ENCODE results near the gene SMIM36.

SMIM36 gene

DNA sequence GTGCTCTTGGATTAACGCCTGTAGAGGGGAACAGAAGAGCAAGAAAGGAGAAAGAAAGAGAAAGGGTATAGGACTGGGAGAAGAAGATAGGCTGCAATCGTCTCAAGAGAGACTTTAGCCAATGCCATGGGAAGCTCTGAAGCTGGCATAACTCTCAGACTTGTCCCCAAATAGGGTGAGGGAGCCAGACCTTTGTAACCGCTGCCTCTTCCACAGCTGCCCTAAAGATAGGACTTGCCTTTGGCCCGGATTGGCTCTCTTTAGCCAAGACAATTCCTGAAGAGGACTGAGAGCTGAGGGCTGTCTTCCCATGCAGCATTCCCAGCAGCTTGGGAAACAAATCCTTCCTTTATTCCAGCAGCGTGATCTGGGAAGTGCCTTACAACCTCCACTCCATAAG lies 68.8 kb downstream of the SMIM36 start:
- DNase-seq (ENCODE audit: low spot score), result no peak
- H3K27ac ChIP-seq, result no peak overlapping the region
- TF ChIP-seq CTCF (IDR thresholded peaks at IDR 0.05), result no peak
- no peak overlapping the region for H3K4me3 ChIP-seq

- no peak for DNase-seq (ENCODE audit: low spot score)
- H3K4me3 ChIP-seq, result no peak overlapping the region
- no peak for TF ChIP-seq CTCF (IDR thresholded peaks at IDR 0.05)
- no peak overlapping the region for H3K27ac ChIP-seq
These were observed 69.7 kb downstream of the SMIM36 start for GRCh38 chr17:55441544-55441943.

DNA sequence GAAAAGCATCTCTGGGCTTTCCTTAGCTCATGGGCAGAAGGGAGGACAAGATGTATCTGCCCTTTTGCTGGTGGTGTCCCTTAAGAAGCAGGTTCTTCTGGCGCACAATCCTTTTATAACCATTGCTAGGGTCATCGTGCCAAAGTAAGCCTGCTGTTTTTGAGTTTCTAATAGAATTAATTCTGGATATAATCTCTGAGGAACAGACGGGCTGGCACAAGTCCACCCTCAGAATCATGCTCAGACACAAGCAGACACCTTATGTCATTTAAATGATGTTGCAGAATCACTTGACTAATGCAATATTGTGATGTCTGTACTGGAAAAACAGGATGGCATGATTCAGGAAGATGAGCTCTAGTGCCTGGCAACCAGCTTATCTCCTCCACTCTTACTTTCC lies 70.9 kb downstream of the SMIM36 start:
- DNase-seq (ENCODE audit: low spot score), result no peak
- Histone ChIP-seq H3K4me3 (no peak overlapping the region), H3K27ac (no peak overlapping the region)
- TF ChIP-seq CTCF (IDR thresholded peaks at IDR 0.05), result no peak

DNA sequence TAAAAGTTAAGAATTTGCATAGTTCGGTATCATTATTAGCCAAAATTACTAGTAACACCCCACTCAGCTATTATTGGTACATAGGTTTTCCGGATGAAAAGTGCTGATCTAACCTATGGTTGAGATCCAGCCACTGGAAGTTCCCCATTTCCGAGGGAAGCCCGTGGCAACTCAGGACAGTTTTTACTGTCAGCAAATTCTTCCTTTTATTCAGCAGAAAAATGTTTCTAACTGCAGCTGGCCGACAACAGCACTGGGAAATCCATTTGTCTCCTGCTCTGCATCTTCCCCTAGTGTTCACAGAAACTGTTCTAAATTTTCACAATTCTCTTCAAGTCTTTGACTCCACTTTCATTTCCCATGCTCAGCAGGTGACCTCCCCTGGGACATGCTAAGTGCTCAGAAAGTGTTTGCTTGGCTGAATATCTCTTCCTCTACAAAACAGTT lies 74.1 kb downstream of the SMIM36 start:
- Histone ChIP-seq H3K4me3 (no peak overlapping the region), H3K27ac (peak overlapping the region in 1 of 2 donors; percentile 7)
- TF ChIP-seq CTCF (IDR thresholded peaks at IDR 0.05), result no peak
- DNase-seq (ENCODE audit: low spot score), result no peak

DNA sequence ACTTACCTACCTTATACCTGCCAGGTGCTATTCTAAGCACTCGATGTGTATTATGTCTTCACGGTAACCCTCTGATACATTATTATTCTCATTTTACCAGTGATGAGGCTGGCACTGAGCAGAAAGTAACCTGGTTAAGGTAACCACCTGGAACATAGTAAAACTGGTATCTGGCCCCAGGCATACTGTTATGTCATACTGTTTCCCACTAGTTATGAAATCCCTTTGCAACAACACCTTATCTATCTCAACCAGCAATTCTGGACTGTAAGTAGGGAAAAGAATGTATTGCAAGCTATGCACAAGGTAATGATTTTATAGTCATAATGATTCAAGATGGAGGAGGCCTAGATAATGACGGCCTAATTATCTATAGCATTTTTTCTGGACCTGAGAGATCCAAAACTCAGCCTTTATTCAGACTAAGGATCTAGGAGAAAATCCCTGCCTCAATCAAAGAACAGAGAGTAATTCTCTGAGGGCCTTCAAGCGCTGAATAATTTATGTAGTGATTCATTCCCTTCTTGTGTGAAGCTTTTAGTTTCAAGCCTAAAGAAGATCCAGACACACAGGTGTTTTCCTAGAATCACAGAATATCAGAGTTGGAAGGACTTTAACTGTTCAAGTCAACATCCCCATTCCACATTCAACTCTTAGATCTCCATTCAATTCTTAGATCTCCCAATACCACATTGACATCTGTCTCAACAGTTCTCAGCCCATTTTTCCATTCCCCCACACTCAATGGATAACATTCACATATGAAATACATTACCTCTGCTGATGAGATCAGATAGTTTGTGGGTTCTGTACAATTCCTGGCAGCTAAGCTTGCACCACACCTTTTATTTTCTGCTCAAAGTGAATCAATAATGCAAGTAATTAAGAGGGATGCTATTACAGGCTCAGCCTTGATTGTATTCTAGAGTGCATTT lies 74.8 kb downstream of the SMIM36 start:
- DNase-seq (ENCODE audit: low spot score), result no peak
- TF ChIP-seq CTCF (IDR thresholded peaks at IDR 0.05), result no peak
- no peak overlapping the region for H3K27ac ChIP-seq

GRCh38 chr17:55435408-55435807 lies 75.8 kb downstream of the SMIM36 start:
- Histone ChIP-seq H3K4me3 (no peak overlapping the region), H3K27ac (no peak overlapping the region)
- no peak for DNase-seq (ENCODE audit: low spot score)
- TF ChIP-seq CTCF (IDR thresholded peaks at IDR 0.05), result no peak

More for the DNA sequence above, 74.8 kb downstream of the SMIM36 start:
- no peak overlapping the region for H3K4me3 ChIP-seq

- H3K4me3 ChIP-seq, result no peak overlapping the region
- no peak for DNase-seq (ENCODE audit: low spot score)
- H3K27ac ChIP-seq, result no peak overlapping the region
- no peak for TF ChIP-seq CTCF (IDR thresholded peaks at IDR 0.05)
These were observed 76.5 kb downstream of the SMIM36 start for GRCh38 chr17:55434721-55435120.
